GM04504 (cell line): ENCODE measurements around the gene PLCB2.

Source experiments
- DNase-seq: peaks from one replicate; pipeline ENCODE4 v3.0.0-alpha.2; 2012; ENCODE audit warnings: low read depth

The PLCB2 gene

DNA sequence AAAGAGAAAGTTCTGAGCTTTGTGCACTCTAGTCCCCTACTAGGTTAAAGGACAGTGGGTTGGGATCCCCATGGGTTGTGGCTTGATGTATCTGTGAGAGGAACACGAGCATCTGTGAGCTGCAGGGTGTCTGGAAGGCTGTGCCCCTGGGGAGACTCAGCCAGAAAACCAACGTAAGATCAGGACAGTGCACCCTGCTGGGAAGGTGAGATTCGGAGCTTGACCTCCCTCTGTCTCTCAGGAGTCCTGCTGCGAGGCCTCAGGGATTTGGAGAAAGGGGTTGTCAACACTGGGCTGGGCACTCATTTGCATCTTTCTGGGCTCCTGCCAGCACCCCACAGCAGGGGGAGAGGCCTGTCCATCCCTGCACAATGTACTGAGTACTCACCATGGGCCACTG is 40.1 kb downstream of the PLCB2 start:
- no peak for DNase-seq

DNA sequence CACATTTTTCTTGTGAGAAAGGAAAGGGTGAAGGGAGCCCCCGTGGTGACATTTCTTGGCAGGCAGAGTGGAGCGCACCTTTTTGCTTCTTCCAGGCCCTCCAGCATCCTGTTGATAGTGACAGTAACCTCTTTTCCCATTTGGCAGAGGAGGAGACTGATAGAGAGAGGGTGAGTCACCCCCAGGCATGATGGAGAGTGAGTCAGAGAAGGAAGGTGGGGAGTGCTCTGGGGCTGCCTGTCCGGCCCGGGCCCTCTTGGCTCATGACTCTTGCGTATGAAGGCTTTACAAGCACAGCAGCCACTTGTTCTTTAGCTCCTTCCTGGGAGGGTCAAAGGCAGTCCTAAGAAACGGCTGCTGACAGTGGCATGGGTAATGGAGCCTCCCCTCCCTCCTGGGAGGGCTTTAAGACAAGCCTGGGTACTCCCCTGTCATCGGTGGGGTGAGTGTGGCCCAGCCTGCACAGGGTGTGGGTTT is 40.9 kb downstream of the PLCB2 start:
- peak; percentile 76 for DNase-seq

DNA sequence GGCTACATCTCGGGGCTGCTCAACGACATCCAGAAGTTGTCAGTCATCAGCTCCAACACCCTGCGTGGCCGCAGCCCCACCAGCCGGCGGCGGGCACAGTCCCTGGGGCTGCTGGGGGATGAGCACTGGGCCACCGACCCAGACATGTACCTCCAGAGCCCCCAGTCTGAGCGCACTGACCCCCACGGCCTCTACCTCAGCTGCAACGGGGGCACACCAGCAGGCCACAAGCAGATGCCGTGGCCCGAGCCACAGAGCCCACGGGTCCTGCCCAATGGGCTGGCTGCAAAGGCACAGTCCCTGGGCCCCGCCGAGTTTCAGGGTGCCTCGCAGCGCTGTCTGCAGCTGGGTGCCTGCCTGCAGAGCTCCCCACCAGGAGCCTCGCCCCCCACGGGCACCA is 41.9 kb downstream of the PLCB2 start:
- DNase-seq, result no peak

DNA sequence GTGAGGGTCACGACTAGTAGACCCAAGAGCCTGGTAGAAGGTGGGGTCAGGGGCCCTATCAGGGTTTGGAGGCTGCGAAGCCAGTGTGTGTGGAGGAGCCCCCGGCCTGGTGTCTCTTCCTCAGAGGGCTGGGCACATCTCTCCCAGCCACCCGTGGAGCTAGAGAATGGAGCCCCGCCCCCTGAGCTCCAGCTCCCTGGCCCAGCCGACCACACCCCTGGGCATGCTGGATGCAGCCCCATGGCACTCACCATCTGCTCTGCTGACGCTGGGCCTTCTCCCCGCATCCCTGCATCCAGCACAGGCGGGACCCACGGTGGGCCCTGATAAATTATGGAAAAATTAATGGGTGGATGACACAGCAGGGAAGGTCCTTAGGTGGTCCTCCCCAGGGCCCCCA is 42.4 kb downstream of the PLCB2 start:
- DNase-seq, result no peak

DNA sequence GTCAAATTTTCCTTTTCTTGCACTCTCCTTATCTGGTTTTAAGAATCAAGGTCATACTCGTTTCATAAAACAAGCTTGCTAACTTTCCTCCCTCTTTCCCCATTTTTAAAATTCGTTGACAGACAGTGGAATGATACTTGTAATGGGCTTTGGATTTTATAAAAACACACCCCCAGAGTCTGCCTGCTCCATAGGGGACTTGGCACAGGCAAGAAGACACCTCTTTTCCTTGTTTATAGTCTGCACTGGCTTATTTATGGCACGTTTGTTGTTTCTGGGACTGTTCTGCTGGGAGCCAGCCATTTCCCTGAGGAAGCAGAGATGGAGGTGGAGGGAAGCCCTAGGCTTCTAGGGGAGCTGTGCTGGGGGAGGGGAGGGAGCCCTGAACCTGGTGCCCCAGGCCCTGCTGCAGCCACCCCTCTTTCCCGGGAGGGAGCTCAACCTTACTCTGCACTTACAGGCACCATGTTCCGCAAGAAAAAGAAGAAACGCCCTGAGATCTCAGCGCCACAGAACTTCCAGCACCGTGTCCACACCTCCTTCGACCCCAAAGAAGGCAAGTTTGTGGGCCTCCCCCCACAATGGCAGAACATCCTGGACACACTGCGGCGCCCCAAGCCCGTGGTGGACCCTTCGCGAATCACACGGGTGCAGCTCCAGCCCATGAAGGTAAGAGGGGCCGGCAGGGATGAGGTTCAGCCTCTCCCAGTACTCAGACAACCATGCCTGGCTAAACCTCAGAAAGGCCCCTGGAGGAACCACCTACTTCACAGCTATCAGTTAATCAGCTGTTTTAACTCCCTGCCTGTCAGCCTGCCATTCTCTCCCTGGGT is 43.2 kb downstream of the PLCB2 start:
- no peak for DNase-seq

DNA sequence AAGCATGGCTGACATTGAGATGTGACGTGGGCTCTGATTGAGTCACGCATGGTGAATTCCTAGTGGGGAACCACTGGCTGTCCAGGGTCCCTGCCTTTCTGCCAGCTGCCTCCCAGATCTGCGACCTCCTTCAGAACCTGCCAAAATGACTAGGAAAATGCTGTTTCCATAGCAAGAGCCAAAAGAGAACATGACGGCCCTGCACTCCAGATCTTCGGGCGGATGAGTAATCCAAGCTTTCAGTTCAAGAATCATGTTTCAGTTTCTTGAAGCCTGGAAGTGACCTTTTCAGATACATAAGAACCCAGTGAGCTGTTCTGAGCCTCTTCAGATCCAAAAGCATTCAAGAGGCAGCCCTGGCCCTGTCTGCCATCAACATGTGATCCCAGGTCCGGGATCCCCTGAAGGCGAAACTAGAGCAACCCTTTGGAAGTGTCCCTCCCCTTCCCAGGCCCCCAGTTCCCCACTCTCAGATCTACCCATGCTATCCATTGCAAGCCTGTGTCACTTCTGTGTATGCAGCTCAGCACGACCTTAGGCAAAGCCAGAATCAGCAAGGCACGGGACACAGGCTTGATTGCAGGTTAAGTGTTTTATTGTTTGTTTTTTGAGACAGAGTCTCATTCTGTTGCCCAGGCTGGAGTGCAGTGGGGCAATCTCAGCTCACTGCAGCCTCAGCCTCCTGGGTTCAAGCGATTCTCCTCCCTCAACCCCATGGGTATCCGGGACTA is 44.5 kb downstream of the PLCB2 start:
- no peak for DNase-seq

DNA sequence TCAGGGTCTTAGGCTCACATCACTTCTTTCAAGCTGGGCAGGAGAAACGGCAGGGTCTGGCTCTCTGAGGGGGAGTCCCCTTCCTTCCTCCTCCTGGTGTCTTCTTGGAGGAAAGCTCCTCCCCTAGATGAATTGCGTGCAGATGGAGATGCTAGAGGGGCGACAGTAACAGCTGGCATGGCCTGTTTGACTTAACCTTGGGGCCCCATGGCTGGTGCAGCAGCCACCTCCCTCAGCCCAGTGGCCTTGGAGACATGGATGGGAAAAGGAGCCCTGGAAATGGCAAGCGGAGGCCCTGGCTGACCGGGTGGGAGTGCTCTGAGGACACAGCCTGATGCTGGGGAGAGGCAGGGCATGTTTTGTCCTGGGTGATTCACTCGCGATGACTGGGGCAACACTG is 48.7 kb downstream of the PLCB2 start:
- DNase-seq, result no peak

DNA sequence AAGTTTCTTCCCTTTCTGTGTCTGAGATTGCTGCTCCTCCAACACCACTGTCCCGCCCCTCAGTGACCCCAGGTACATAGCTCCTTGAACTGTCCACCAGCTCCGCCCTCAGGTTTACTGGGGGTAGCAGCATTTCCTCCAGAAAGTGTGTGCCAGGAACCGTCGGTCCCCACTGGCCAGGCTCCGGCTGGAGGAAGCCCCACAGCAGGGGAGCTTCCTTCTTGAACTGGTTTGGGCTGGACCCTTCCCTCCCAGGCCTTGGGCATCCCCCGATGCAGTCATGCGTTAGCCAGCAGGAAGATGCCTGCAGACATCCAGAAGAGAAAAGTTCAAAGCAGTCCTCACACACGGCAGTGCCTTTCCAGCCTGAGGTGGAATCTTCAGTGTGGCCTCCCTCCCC is 49.2 kb downstream of the PLCB2 start:
- DNase-seq, result no peak

DNA sequence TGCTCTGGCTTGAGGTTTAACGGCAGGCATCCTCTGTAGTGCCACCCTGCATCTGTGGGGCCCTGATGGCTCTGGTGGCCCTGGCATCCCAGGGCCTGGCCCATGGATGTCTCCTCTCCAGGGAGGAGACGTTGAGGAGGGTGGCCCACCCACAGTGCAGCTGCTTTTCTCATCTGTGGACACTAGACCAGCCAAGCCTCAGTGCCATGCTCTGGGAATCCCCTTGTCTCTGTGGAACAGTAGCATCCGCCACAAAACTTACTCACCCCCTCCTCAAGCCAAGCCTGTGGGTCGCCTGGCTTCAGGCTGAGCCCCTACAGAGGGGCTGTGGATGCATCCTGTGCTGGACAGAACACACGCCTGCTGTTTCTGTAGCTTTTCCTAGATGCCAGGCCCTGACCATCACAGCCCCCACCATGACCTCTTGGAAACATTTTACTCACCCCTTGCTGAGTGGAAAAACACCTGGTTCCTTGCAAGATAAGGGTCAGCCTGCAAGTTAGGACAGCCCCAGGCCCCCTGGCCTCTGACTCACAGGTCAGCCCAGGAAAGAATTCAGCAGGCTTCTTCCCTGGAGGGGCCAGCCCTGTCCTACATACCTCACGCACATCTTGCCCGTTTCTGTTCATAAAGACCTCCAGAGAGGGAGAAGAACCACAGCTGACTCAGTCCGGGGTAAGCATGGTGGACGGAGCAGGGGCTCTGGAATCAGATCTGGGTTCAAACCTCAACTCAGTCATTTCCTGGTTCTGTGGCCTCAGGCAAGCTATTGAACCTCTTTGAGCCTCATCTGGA is 49.9 kb downstream of the PLCB2 start:
- no peak for DNase-seq

DNA sequence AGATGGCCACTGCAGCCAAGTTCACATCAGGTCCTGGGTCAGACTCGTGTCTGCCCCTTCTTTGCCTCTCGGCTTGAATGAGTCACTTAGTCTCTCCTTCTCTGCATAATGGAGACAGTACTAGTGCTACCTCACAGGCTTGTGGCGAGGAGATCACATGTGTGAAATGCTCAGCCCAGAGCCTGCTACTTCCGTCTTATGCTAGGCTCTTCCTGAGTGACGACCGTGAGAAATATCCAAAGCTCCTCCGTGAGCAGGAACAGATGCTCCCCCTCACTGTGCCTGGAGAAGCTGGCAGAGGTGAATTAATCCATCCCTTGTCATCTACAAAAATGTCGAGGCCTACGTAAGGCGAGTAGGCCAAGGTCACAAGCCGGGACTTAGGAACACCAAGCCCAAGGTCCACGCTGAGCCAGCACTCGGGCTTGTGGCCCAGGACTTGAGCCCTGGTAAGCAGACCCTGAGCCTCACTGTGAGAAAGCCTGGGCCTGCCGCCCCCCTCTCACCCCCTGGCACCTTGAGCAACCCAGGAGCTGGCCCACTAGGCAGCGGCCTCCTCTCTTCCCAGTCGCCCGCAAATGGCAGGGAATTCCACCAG is 51.0 kb downstream of the PLCB2 start:
- DNase-seq, result no peak

DNA sequence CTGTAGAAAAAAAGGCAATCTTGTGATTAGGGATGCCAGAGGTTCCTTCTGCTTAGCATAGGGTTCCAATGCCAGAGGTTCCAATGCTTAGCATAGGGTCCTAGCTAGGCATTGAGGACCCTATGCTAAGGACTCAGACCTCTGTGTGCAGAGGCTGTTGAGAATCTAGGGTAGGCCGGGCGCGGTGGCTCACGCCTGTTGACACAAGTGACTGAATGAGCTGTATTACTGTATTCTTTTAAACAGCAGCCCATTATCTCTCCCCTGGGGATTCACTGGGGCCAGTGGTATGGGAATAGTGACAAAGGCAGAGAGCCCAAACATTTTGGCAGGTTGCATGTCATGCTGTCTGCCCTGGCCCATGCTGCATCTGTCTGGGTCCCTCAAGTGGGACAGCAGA is 52.7 kb downstream of the PLCB2 start:
- DNase-seq, result no peak

DNA sequence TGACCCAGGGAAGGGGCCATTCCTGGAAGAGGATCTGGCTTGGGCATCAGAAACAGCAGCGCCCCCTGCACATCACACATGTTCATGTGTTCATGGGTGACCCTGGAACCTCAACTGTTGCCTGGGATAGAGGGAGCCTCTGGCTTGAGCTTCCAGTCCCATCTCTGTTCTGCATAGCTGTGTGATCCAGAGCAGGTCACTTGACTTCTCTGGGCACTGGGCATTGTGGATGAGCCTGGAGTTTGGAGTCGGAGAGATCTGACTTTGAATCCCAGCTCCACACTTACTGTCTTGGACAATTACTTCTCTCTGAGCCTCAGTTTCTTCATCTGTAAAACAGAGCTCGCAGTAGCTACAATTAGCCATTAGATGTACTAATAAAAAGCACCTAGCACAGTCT is 53.3 kb downstream of the PLCB2 start:
- no peak for DNase-seq

DNA sequence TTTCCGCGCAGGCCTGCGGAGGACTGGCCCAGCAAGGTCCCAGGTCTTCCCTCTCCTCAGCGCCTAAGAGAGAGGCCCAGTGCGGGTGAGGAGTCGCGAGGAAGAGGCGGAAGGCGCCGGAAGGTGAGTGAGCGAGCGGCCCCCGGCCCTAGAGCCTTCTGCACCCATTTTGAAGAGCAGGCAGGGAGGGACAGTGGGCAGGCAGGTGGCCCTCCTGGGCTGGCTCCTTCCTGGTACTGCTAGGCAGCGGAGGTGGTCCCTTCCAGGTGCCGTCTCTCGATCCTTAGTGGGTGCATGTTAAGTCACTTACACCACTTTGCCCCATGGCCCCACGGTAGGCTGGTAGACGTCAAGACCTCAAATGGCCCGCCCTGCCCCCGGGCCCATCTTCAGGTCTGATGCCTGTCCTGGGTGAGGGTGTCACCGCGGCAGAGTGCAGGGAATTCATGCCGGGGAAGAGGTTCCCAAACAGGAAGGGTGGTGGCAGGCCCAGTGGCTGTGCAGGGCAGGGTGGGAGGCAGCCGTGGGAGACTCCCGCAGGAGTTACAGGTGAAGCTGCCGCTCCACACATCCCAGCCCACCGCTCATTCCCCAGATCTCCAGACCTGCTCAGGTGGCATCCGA is 54.5 kb downstream of the PLCB2 start:
- no peak for DNase-seq

DNA sequence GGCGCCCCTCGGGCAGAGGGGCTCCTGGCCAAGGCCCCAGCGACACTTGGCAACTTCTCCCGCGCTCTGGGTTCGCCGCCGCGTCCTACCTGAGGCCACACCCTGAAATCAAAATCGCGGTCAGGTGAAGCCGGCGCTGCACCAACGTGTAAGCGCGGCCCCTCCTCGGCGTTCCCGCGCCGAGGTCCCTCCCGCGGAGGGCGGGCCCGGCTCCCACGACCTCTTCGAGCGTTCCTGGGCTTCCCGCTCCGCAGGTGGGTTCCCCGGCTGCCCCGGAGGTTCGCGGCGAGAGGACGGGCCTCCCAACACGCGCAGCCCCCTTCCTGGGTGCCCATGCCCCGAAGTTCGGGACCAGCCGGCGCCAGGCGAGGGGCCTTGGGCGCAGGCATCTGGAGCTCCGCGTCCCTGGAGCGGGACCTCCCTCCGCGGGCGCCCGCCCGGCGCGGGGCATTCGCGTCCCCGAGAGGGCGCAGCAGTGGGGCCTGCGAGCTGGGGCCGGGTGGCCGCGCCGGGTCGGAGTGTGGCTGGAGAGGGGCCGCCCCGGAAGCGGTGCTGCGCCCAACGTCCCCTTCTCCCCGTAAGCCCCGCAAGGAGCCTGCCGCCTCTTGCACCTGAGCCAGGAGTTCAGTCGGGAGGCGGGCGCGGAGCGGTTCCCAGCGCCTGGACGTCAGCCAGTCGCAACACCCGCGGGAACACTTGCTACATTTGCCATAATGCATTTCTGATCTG is 55.1 kb downstream of the PLCB2 start:
- DNase-seq, result no peak

DNA sequence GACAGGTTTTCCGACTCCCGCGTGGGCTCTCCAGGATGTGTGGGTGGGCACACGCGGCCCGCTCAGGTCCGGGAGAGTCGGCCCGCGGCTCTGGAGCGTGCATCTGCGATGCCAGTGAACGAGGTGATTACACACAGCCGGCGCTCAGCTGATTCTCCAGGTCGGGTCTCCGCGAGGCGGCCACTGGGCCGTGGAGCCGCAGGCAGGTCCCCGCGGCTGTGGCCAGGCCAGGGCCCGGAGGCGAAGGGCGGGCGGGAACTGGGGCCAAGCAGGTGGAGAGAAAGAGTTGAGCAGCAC is 55.6 kb downstream of the PLCB2 start:
- DNase-seq, result no peak

DNA sequence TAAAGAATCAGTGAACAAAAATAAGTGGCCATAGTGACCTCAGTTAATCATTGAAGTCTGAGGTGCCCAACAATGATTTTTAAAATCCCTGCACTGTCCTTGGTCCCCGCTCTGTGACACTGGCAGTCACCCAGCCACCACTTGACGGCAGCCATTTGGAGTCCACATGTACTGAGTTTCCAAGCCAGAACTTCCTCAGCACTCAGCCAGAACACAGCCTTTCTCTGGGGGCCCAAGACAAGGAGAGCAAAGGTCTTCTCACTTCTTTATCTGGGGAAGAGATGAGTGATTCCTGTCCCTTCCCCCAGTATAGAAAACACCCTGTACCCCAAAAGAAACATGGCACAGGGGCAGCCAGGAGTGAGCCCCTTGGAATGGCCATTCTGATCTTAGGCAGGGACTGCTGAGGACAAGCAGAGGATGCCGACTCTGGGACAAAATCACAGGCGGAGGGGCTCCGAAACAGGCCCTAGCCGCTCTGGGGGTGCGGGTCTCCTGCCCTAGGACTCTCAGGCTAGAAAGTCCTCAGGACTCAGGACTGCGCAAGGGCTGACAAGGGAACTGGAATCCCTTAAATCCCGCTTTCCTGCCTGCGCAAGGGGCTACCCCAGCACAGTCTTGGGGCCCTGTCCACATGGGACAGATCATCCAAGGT is 56.1 kb downstream of the PLCB2 start:
- DNase-seq, result no peak

DNA sequence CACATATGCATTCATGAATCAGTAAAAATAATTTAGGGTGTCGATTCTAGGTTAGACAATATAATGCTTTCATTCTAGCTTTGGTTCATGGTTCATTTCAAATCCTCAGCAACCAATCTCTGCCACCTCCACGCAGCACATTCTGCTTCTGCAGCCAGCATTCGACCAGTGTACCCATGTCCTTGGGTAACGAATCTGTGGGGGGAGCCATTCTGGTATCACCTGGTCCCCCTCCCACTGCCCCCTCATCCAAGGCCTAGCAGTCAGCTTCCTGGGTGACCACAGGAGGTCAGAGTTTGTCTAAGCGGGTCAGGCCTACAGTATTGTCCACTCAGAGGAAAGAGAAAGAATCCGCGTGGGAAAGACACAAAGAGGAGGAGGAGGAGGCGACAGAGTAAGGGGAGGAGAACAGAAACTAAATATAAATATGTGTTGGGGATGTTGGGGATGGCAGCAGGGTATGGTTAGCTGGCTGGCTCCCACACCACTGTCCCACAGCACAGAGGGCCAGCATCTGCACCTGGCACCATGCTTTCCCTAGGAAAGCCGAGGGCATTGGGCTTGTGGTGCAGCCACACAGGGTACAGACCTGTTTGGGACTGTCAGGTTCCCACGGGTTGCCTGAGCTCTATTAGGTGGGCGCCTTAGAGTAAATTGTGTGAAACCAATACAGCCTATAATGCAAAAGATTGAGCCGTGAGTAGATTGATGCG is 56.8 kb downstream of the PLCB2 start:
- no peak for DNase-seq

DNA sequence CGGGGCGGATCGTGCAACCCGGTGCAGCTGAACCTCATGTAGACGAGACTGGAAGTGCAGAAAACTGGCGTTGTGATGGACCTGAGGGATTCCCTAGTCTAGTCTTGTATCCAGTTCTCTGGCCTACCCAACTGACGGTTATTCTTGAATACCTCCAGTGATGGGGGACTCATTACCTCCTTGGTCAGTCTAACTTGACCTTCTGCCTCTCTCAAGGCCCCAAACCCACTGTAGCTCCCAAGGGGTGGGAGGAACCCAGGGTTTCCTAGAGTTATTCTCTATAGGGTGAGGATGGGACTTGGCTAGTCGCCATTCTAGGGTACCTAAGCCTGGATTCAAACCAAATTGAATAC is 57.5 kb downstream of the PLCB2 start:
- DNase-seq, result no peak

DNA sequence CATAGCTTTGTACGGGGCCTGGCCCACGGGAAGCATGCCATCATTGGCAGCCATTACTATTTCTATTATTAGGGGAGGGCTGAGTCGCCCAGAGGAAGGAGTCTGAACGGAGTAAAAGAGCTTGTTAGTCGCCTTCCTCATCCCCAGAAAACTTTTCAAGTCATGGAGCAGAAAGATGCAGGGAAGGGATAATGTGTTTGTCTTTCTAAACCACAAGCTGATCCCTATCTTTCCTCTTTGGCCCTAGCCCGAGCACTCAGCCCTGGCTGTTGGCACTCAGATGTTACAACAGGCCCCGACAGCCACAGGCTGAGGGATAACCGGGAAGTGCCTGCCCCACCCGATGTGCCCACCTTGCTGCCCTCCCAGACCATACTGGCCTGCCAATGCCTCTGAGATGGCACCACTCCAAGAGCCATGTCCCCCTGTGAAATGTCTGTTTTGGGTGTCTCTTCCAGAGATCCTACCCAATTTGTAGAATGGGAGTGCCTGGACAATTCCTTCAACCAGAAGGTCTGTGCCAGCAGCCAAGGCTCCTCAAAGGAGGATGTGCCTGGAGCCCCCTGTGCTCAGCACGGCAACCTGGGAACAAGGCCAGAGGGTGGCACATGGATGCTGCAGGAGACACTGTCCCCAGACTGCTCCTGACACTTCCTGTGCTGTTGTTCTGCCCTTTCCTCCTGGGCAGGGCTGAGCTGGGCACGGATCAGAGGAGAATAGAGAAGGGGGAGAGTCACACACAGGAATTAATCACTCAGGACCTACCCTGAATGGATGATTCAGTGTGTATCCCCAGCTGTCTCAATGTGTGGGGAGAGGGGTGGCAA is 58.0 kb downstream of the PLCB2 start:
- DNase-seq, result no peak
